Measurements from ENCODE around the gene ALG3. TPM values are rescaled to one million over a fixed set of nuclear protein-coding genes. Genes with fewer than 3 reads are reported as not detected.

Gene ALG3
- total RNA-seq, 6 donors from 2014 or later: 16.2 to 60.8 (median 37.6) TPM

DNA sequence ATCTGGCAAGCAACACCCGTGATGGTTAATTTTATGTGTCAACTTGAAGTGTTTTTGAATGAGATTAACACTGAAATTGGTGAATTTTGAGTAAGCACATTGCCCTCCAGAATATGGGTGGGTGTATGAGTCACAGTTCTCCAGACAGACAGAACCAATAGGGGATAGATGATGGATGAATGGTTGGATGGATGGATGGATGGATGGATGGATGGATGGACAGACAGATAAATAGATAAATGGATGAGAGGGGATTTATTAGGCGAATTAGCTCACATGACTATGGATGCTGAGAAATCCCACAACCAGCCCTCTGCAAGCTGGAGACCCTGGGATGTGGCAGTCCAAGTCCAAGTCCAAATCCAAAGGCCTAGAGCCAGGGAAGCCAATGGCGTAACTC is 24.8 kb downstream of the ALG3 start:
- TF ChIP-seq, protein P1, sequence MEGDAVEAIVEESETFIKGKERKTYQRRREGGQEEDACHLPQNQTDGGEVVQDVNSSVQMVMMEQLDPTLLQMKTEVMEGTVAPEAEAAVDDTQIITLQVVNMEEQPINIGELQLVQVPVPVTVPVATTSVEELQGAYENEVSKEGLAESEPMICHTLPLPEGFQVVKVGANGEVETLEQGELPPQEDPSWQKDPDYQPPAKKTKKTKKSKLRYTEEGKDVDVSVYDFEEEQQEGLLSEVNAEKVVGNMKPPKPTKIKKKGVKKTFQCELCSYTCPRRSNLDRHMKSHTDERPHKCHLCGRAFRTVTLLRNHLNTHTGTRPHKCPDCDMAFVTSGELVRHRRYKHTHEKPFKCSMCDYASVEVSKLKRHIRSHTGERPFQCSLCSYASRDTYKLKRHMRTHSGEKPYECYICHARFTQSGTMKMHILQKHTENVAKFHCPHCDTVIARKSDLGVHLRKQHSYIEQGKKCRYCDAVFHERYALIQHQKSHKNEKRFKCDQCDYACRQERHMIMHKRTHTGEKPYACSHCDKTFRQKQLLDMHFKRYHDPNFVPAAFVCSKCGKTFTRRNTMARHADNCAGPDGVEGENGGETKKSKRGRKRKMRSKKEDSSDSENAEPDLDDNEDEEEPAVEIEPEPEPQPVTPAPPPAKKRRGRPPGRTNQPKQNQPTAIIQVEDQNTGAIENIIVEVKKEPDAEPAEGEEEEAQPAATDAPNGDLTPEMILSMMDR (IDR thresholded peaks at IDR 0.05): no peak
- TF ChIP-seq EP300 (IDR thresholded peaks at IDR 0.05) (no peak), POLR2A (IDR thresholded peaks at IDR 0.05) (no peak), POLR2AphosphoS5 (IDR thresholded peaks at IDR 0.05) (no peak)
- Histone ChIP-seq H3K36me3 (no peaks in the 10 kb centered on the region), H3K27me3 (peaks cover 0 to 12% (median 2%) of the 10 kb centered on the region in 4 donors), H3K4me1 (peaks cover 2 to 3% (median 3%) of the 10 kb centered on the region in 4 donors), H3K9me3 (no peaks in the 10 kb centered on the region), H3K4me3 (no peak overlapping the region), H3K27ac (no peak overlapping the region)
- ATAC-seq (ENCODE audit: low FRiP score in 2 of 2) (no peak), DNase-seq (no peak)
- 75 to 77% methylated on average over 3 of the region's 3 CpGs for WGBS, 2 donors

DNA sequence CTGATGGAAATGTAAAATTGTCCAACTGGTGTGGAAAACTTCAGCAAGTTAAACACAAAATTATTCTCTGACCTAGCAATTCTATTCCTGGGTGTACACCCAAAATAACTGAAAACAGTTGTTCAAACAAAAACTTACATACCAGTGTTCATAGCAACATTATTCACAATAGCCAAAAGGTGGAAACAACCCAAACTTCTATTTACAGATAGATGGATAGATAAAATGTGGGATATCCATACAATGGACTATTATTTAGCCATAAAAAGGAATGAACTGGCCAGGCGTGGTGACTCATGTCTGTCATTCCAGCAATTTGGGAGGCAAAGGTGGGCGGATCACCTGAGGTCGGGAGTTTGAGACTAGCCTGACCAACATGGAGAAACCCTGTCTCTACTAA is 26.2 kb downstream of the ALG3 start:
- Histone ChIP-seq H3K4me3 (no peak overlapping the region), H3K36me3 (no peaks in the 10 kb centered on the region), H3K9me3 (no peaks in the 10 kb centered on the region), H3K4me1 (no peaks in the 10 kb centered on the region), H3K27me3 (peaks cover 0 to 4% (median 0%) of the 10 kb centered on the region in 4 donors), H3K27ac (no peak overlapping the region)
- ATAC-seq (ENCODE audit: low FRiP score in 2 of 2) (no peak), DNase-seq (no peak)
- TF ChIP-seq, protein P1 (IDR thresholded peaks at IDR 0.05): no peak
- TF ChIP-seq POLR2A (IDR thresholded peaks at IDR 0.05) (no peak), EP300 (IDR thresholded peaks at IDR 0.05) (no peak)
- WGBS, 2 donors: 80 to 82% methylated on average over 3 of the region's 3 CpGs

DNA sequence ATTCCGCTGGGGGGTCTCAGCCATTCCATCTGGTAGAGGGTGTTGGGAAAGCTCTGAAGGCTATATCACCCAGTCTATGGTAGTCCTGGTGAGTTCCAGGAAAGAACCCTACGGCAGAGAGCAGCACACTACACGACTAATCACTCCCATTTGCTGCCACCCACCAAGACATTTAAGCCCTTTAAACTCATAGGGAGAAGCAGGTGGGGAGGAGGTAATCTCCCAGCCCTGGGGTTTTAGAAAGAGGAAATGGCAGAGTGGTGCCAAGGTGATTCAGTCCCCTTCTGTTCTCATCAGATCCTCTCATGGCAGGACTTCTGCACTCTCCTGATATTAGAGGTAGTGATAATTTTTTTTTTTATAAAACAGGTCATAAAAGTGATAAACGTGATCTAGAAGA is 29.9 kb downstream of the ALG3 start:
- Histone ChIP-seq H3K4me3 (no peak overlapping the region), H3K9me3 (no peaks in the 10 kb centered on the region), H3K27me3 (no peaks in the 10 kb centered on the region), H3K27ac (no peak overlapping the region), H3K4me1 (no peaks in the 10 kb centered on the region), H3K36me3 (no peaks in the 10 kb centered on the region)
- no peak for ATAC-seq (ENCODE audit: low FRiP score in 2 of 2)
- TF ChIP-seq EP300 (IDR thresholded peaks at IDR 0.05) (no peak), POLR2A (IDR thresholded peaks at IDR 0.05) (no peak), POLR2AphosphoS5 (IDR thresholded peaks at IDR 0.05) (no peak)
- TF ChIP-seq, protein P1 (IDR thresholded peaks at IDR 0.05): no peak
- WGBS, 2 donors: 66 to 71% methylated on average over 4 of the region's 4 CpGs
- no peak for DNase-seq

DNA sequence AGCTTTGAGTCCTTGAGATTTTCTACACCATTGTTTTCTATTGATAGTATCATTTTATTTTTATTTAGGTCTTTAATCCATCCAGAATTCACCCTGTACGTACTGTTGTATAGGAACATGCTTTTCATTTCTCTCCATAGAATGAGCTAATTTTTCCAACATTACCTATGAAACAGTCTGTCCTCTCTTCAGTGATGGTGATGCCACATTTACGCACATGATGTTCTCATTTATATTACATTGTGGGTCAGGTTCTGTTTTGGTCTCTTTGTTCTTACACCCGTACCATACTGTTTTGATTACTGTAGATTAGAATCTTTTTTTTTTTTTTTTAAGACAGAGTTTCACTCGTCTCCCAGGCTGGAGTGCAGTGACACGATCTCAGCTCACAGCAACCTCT is 37.0 kb downstream of the ALG3 start:
- H3K27me3 ChIP-seq: no peaks in the 10 kb centered on the region
- no peak for ATAC-seq (ENCODE audit: low FRiP score in 2 of 2)
- H3K4me1 ChIP-seq: no peaks in the 10 kb centered on the region
- H3K27ac ChIP-seq: no peak overlapping the region
- DNase-seq: no peak
- no peak overlapping the region for H3K4me3 ChIP-seq
- TF ChIP-seq EP300 (IDR thresholded peaks at IDR 0.05): no peak
- TF ChIP-seq, protein P1 (IDR thresholded peaks at IDR 0.05): no peak
- no peak for TF ChIP-seq POLR2A (IDR thresholded peaks at IDR 0.05)
- TF ChIP-seq POLR2AphosphoS5 (IDR thresholded peaks at IDR 0.05): no peak
- H3K36me3 ChIP-seq: no peaks in the 10 kb centered on the region
- 78 to 82% methylated on average over 5 of the region's 5 CpGs for WGBS, 2 donors
- no peaks in the 10 kb centered on the region for H3K9me3 ChIP-seq

DNA sequence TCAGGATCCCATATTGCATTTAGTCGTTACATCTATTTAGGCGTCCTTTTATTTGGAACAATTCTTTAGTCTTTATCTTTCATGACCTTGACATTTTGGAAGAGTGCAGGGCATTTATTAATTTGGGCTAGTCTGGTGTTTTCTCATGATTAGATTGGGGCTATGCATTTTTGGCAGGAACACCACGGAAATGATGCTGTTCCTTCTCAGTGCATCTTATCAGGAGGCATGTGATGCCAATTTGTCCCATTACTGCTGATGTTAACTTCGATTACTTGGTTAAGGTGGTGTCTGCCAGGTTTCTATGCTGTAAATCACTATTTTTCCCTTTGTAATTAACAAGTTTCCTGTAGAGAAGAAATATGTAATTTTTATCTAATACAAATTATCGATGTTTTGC is 37.5 kb downstream of the ALG3 start:
- Histone ChIP-seq H3K27ac (no peak overlapping the region), H3K4me1 (no peaks in the 10 kb centered on the region), H3K9me3 (no peaks in the 10 kb centered on the region), H3K27me3 (no peaks in the 10 kb centered on the region), H3K4me3 (no peak overlapping the region), H3K36me3 (no peaks in the 10 kb centered on the region)
- 84 to 91% methylated on average over 5 of the region's 5 CpGs for WGBS, 2 donors
- no peak for ATAC-seq (ENCODE audit: low FRiP score in 2 of 2)
- no peak for DNase-seq
- TF ChIP-seq POLR2AphosphoS5 (IDR thresholded peaks at IDR 0.05): no peak
- TF ChIP-seq, protein P1 (IDR thresholded peaks at IDR 0.05): no peak
- TF ChIP-seq EP300 (IDR thresholded peaks at IDR 0.05): no peak
- TF ChIP-seq POLR2A (IDR thresholded peaks at IDR 0.05): no peak
